ENCODE results near the gene KDM1A. TPM values are rescaled to one million over a fixed set of nuclear protein-coding genes. Genes with fewer than 3 reads are reported as not detected.

The KDM1A gene
- polyA plus RNA-seq, 1 experiment = 91.8 TPM

- TF ChIP-seq CTCF (IDR thresholded peaks at IDR 0.05; ENCODE audit: low read depth, low read length) = no peak
- Histone ChIP-seq H3K27ac (ENCODE audit: low read depth, low read length) (no peak overlapping the region), H3K27me3 (ENCODE audit: control insufficient read depth, insufficient read depth, low read length) (no peaks in the 10 kb centered on the region), H3K9me3 (ENCODE audit: control insufficient read depth, insufficient read depth, low read length) (no peaks in the 10 kb centered on the region), H3K4me3 (ENCODE audit: low read depth, low read length) (no peak overlapping the region)
- POLR2A ChIA-PET = interaction anchor here (1.0 kb wide), 2 partner anchors 27 to 41 kb away, joined by 3 read pairs; no protein-coding TSS in a partner anchor
- CTCF ChIA-PET = interaction anchor here (2.3 kb wide), 1 partner anchor 28 kb away, joined by 8 read pairs; no protein-coding TSS in a partner anchor
- peak; percentile 55 for DNase-seq (ENCODE audit: low read depth, low spot score)
Measured at GRCh38 chr1:23126801-23127200, 107.5 kb downstream of the KDM1A start.

DNA sequence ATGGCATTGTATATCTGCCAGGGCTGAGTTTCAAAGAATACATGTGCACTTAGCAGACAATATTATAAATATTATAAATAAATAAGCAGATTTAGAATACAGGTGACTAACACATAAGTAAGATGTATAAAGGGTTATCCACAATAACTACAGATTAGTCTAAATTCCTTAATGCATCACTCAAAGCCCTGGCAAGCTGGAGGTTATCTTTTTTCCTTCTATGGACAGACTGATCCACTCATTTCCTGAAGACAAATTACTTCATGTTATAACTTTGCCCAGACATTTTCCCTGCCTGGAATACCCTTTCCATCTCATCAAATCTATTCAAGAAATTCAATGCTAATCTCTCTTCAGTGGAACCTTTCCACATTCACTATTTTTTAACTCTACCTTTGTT, 110.6 kb downstream of the KDM1A start:
- Histone ChIP-seq H3K27me3 (ENCODE audit: control insufficient read depth, insufficient read depth, low read length) (no peaks in the 10 kb centered on the region), H3K27ac (ENCODE audit: low read depth, low read length) (no peak overlapping the region), H3K4me3 (ENCODE audit: low read depth, low read length) (no peak overlapping the region), H3K9me3 (ENCODE audit: control insufficient read depth, insufficient read depth, low read length) (no peaks in the 10 kb centered on the region)
- DNase-seq (ENCODE audit: low read depth, low spot score) = no peak
- ChIA-PET CTCF (no interaction called here), POLR2A (no interaction called here)
- no peak for TF ChIP-seq CTCF (IDR thresholded peaks at IDR 0.05; ENCODE audit: low read depth, low read length)

- no peaks in the 10 kb centered on the region for H3K9me3 ChIP-seq (ENCODE audit: control insufficient read depth, insufficient read depth, low read length)
- H3K4me3 ChIP-seq (ENCODE audit: low read depth, low read length) = no peak overlapping the region
- ChIA-PET CTCF (interaction anchor here (1.4 to 1.7 kb wide), 2 partner anchors 33 to 54 kb away, joined by 3 to 19 read pairs; no protein-coding TSS in a partner anchor), POLR2A (no interaction called here)
- no peaks in the 10 kb centered on the region for H3K27me3 ChIP-seq (ENCODE audit: control insufficient read depth, insufficient read depth, low read length)
- H3K27ac ChIP-seq (ENCODE audit: low read depth, low read length) = no peak overlapping the region
- DNase-seq (ENCODE audit: low read depth, low spot score) = no peak
- no peak for TF ChIP-seq CTCF (IDR thresholded peaks at IDR 0.05; ENCODE audit: low read depth, low read length)
Measured at GRCh38 chr1:23132033-23132432, 112.8 kb downstream of the KDM1A start.

Small RNA genes within 50 kb of the gene (small RNA-seq; reads per million reads assigned to genes)
- gene MIR3115 (ENCODE audit: insufficient read length, low read depth) (3.8 reads per million, percentile 35 among the genes with 10 or more reads in this experiment), gene MIR4419A (ENCODE audit: insufficient read length, low read depth) (not detected)

Other genes starting within 250 kb of the KDM1A start
- gene LACTBL1, start 46.6 kb upstream of the KDM1A start, polyA plus RNA-seq (2011; rRNA removed) = not detected in 2 replicates
- not detected in 2 replicates for gene TEX46, start 3.6 kb upstream of the KDM1A start, polyA plus RNA-seq (2011; rRNA removed)
- gene LUZP1, start 149.4 kb downstream of the KDM1A start, polyA plus RNA-seq (2011; rRNA removed) = 32.4 and 39.4 TPM in 2 replicates
- gene HTR1D, start 198.0 kb downstream of the KDM1A start, polyA plus RNA-seq (2011; rRNA removed) = 0.07 and 0.11 TPM in 2 replicates

All from AG04450 (cell line).